ENCODE results near the gene COL23A1. TPM values are rescaled to one million over a fixed set of nuclear protein-coding genes. Genes with fewer than 3 reads are reported as not detected.
A peak's percentile ranks its signal among the peaks of the same experiment; 100 is the strongest.

The COL23A1 gene
- total and polyA plus RNA-seq, 2 experiments from 2014 or later = 4.8 to 8.2 TPM

DNA sequence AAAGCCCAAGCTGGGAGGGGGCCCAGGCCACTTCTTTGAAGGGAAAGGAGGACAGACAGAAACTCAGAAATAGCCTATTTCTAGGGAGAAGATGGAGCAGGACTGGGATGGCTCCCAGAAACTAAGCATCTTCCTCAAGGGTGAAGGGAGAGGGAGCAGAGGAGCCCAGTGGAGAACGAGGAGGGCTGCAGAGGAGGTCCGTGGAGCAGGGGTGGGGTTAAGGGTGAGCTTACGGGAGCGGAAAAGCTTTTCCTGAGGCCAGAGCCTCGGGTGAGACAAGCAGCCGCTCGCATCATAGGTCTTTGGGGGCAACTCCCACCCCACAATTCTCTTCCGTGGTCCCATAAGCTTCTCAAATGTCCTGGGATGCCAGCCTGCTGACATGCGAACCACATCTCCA is 230.5 kb downstream of the COL23A1 start (continued):
- TF ChIP-seq REST (IDR thresholded peaks at IDR 0.05; ENCODE audit: unreplicated experiment) (no peak), JUNB (IDR thresholded peaks at IDR 0.05; ENCODE audit: unreplicated experiment) (no peak), POLR2AphosphoS5 (IDR thresholded peaks at IDR 0.05; ENCODE audit: low read depth) (no peak), EZH2 (IDR thresholded peaks at IDR 0.05; ENCODE audit: low read depth, unreplicated experiment) (no peak), ZNF114 (CRISPR knock-in tag; IDR thresholded peaks at IDR 0.05) (no peak)

GRCh38 chr5:178357678-178358077 is 232.5 kb downstream of the COL23A1 start:
- H3K4me1 ChIP-seq (ENCODE audit: insufficient read depth) = peaks cover 20% of the 10 kb centered on the region
- Mint-ChIP-seq H3K36me3 (ENCODE audit: low read depth) (no peaks in the 10 kb centered on the region), H3K4me3 (peak overlapping the region; percentile 62; the same call in 2 of the 3 replicates), H3K27me3 (ENCODE audit: insufficient read depth, low read depth, poor library complexity) (peaks cover 10% of the 10 kb centered on the region), H3K9me3 (no peaks in the 10 kb centered on the region), H3K27ac (peak overlapping the region; percentile 35; the same call in 1 of the 2 replicates), H3K4me1 (peaks cover 44% of the 10 kb centered on the region)
- H3K27me3 ChIP-seq (ENCODE audit: insufficient read depth) = no peaks in the 10 kb centered on the region
- H3K27ac ChIP-seq (ENCODE audit: low read depth) = 0 out of 2 replicates have a peak overlapping the region, but pooled peaks have one; percentile 33
- H3K36me3 ChIP-seq (ENCODE audit: insufficient read depth) = no peaks in the 10 kb centered on the region
- DNase-seq (ENCODE audit: low spot score) = no peak
- H3K4me3 ChIP-seq = no peak overlapping the region
- H3K9me2 ChIP-seq (ENCODE audit: insufficient read depth) = no peaks in the 10 kb centered on the region
- H3K79me2 ChIP-seq (replicated peaks; ENCODE audit: insufficient read depth) = no peaks in the 10 kb centered on the region
- no peaks in the 10 kb centered on the region for H4K20me1 ChIP-seq (replicated peaks; ENCODE audit: insufficient read depth)
- H2AFZ ChIP-seq = no peak overlapping the region
- no peak for ATAC-seq
- H3K4me2 ChIP-seq = 0 out of 2 replicates have a peak overlapping the region, but pooled peaks have one; percentile 65
- TF ChIP-seq EZH2 (IDR thresholded peaks at IDR 0.05; ENCODE audit: low read depth, unreplicated experiment) (no peak), ZNF331 (CRISPR knock-in tag; IDR thresholded peaks at IDR 0.05; ENCODE audit: low read depth) (no peak), STAT1 (IDR thresholded peaks at IDR 0.05; ENCODE audit: unreplicated experiment) (no peak)
- H3F3A ChIP-seq (replicated peaks; ENCODE audit: low read depth) = peaks cover 18% of the 10 kb centered on the region

DNA sequence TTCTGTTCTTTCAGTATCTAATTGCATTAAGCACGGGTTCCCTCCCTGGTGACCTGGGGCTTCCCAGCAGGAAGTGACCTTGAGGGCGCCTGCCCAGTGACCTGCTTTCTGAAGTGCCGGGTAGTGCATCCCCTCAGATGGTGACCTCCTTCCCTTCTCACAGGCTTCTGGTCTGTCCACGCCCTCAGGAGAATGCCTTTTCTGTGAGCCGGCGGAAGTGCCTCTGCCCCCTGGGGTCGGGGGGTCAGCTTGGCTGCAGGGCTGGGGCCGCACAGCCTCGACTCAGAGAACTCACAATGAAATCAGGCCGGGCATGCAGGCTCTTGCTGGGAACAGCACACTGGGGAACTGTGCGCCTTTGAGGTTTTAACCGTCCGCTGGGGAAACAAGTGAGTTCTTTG is 233.1 kb downstream of the COL23A1 start:
- H3K27ac ChIP-seq (ENCODE audit: low read depth) = peak overlapping the region; percentile 33; the same call in 1 of the 2 replicates
- H3K27me3 ChIP-seq (ENCODE audit: insufficient read depth) = no peaks in the 10 kb centered on the region
- H4K20me1 ChIP-seq (replicated peaks; ENCODE audit: insufficient read depth) = no peaks in the 10 kb centered on the region
- ATAC-seq (peak; percentile 73), DNase-seq (ENCODE audit: low spot score) (peak; percentile 55)
- Mint-ChIP-seq H3K27ac (peak overlapping the region; percentile 35; the same call in 1 of the 2 replicates), H3K27me3 (ENCODE audit: insufficient read depth, low read depth, poor library complexity) (peaks cover 9% of the 10 kb centered on the region), H3K4me3 (peak overlapping the region; percentile 62), H3K9me3 (no peaks in the 10 kb centered on the region), H3K36me3 (ENCODE audit: low read depth) (no peaks in the 10 kb centered on the region), H3K4me1 (peaks cover 49% of the 10 kb centered on the region)
- H3F3A ChIP-seq (replicated peaks; ENCODE audit: low read depth) = peaks cover 18% of the 10 kb centered on the region
- TF ChIP-seq NANOG (IDR thresholded peaks at IDR 0.05; ENCODE audit: borderline replicate concordance) = no peak
- no peak for TF ChIP-seq POLR2AphosphoS5 (IDR thresholded peaks at IDR 0.05; ENCODE audit: low read depth)
- TF ChIP-seq, protein P1, sequence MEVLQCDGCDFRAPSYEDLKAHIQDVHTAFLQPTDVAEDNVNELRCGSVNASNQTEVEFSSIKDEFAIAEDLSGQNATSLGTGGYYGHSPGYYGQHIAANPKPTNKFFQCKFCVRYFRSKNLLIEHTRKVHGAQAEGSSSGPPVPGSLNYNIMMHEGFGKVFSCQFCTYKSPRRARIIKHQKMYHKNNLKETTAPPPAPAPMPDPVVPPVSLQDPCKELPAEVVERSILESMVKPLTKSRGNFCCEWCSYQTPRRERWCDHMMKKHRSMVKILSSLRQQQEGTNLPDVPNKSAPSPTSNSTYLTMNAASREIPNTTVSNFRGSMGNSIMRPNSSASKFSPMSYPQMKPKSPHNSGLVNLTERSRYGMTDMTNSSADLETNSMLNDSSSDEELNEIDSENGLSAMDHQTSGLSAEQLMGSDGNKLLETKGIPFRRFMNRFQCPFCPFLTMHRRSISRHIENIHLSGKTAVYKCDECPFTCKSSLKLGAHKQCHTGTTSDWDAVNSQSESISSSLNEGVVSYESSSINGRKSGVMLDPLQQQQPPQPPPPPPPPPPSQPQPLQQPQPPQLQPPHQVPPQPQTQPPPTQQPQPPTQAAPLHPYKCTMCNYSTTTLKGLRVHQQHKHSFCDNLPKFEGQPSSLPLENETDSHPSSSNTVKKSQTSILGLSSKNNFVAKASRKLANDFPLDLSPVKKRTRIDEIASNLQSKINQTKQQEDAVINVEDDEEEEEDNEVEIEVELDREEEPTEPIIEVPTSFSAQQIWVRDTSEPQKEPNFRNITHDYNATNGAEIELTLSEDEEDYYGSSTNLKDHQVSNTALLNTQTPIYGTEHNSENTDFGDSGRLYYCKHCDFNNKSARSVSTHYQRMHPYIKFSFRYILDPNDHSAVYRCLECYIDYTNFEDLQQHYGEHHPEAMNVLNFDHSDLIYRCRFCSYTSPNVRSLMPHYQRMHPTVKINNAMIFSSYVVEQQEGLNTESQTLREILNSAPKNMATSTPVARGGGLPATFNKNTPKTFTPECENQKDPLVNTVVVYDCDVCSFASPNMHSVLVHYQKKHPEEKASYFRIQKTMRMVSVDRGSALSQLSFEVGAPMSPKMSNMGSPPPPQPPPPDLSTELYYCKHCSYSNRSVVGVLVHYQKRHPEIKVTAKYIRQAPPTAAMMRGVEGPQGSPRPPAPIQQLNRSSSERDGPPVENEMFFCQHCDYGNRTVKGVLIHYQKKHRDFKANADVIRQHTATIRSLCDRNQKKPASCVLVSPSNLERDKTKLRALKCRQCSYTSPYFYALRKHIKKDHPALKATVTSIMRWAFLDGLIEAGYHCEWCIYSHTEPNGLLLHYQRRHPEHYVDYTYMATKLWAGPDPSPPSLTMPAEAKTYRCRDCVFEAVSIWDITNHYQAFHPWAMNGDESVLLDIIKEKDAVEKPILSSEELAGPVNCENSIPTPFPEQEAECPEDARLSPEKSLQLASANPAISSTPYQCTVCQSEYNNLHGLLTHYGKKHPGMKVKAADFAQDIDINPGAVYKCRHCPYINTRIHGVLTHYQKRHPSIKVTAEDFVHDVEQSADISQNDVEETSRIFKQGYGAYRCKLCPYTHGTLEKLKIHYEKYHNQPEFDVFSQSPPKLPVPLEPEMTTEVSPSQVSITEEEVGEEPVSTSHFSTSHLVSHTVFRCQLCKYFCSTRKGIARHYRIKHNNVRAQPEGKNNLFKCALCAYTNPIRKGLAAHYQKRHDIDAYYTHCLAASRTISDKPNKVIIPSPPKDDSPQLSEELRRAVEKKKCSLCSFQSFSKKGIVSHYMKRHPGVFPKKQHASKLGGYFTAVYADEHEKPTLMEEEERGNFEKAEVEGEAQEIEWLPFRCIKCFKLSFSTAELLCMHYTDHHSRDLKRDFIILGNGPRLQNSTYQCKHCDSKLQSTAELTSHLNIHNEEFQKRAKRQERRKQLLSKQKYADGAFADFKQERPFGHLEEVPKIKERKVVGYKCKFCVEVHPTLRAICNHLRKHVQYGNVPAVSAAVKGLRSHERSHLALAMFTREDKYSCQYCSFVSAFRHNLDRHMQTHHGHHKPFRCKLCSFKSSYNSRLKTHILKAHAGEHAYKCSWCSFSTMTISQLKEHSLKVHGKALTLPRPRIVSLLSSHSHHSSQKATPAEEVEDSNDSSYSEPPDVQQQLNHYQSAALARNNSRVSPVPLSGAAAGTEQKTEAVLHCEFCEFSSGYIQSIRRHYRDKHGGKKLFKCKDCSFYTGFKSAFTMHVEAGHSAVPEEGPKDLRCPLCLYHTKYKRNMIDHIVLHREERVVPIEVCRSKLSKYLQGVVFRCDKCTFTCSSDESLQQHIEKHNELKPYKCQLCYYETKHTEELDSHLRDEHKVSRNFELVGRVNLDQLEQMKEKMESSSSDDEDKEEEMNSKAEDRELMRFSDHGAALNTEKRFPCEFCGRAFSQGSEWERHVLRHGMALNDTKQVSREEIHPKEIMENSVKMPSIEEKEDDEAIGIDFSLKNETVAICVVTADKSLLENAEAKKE (CRISPR knock-in tag; IDR thresholded peaks at IDR 0.05) = 0 out of 2 replicates have a peak, but pooled peaks have one; percentile 17
- TF ChIP-seq CREB1 (CRISPR knock-in tag; IDR thresholded peaks at IDR 0.05; ENCODE audit: low read depth) = peak; percentile 11; the same call in 1 of the 2 replicates
- H3K4me2 ChIP-seq = peak overlapping the region; percentile 65
- H3K4me3 ChIP-seq = peak overlapping the region; percentile 21; the same call in 1 of the 2 replicates
- no peaks in the 10 kb centered on the region for H3K9me2 ChIP-seq (ENCODE audit: insufficient read depth)
- no peaks in the 10 kb centered on the region for H3K79me2 ChIP-seq (replicated peaks; ENCODE audit: insufficient read depth)
- no peaks in the 10 kb centered on the region for H3K36me3 ChIP-seq (ENCODE audit: insufficient read depth)
- peaks cover 20% of the 10 kb centered on the region for H3K4me1 ChIP-seq (ENCODE audit: insufficient read depth)
- peak overlapping the region; percentile 64; the same call in 1 of the 2 replicates for H2AFZ ChIP-seq

Measured in GM23338 (cell line).